Ascending aorta (tissue), 2 donors: ENCODE data around the gene NGRN. TPM values are rescaled to one million over a fixed set of nuclear protein-coding genes. Genes with fewer than 3 reads are reported as not detected.

Source experiments
- DNase-seq, 2 donors: peaks; one replicate each; pipeline ENCODE4 v3.0.0-alpha.2; 2019; ENCODE audit warnings: low spot score in 2 of 2
- H3K27ac ChIP-seq, 2 donors: fragments of 200-600 bp; sonication (generic); one replicate each; pipeline ENCODE4 v1.5.1; 2016 to 2017; ENCODE audit warnings: mild to moderate bottlenecking in 1 of 2
- H3K27me3 ChIP-seq: fragments of 200-600 bp; sonication (generic); one replicate; pipeline ENCODE4 v1.5.1; 2017
- H3K36me3 ChIP-seq, 2 donors: fragments of 200-600 bp; sonication (generic); one replicate each; pipeline ENCODE4 v1.5.1; 2016
- H3K4me1 ChIP-seq, 2 donors: fragments of 200-600 bp; sonication (generic); one replicate each; pipeline ENCODE4 v1.5.1; 2016 to 2017; ENCODE audit warnings: mild to moderate bottlenecking in 1 of 2
- H3K4me3 ChIP-seq, 2 donors: fragments of 200-600 bp; sonication (generic); one replicate each; pipeline ENCODE4 v1.5.1; 2016 to 2017; ENCODE audit warnings: mild to moderate bottlenecking in 1 of 2
- H3K9me3 ChIP-seq, 2 donors: fragments of 200-600 bp; sonication (generic); one replicate each; pipeline ENCODE4 v1.5.1; 2016
- intact Hi-C: fragments of 100-400 bp; cut with DNase I; formaldehyde crosslinking; loops from one replicate; pipeline ENCODE4 v1.15.1; 2023
- total RNA-seq: library from RNA; depleted of rRNA; stranded (reverse); fragments of >200 nt; gene quantifications from one replicate; pipeline ENCODE4 v1.1.0, GENCODE V29; 2016
- TF ChIP-seq, protein P1 (sequence below), 3 experiments: fragments of 200-600 bp in 2 of 3; fragments of 450-650 bp in 1 of 3; sonication (generic) in 2 of 3; IDR thresholded peaks; one replicate each; pipeline ENCODE4 v1.5.1; 2016 to 2019; ENCODE audit warnings: antibody characterized with exemption in 3 of 3, mild to moderate bottlenecking in 1 of 3, moderate library complexity in 1 of 3

The NGRN gene
- 58.0 TPM for total RNA-seq

DNA sequence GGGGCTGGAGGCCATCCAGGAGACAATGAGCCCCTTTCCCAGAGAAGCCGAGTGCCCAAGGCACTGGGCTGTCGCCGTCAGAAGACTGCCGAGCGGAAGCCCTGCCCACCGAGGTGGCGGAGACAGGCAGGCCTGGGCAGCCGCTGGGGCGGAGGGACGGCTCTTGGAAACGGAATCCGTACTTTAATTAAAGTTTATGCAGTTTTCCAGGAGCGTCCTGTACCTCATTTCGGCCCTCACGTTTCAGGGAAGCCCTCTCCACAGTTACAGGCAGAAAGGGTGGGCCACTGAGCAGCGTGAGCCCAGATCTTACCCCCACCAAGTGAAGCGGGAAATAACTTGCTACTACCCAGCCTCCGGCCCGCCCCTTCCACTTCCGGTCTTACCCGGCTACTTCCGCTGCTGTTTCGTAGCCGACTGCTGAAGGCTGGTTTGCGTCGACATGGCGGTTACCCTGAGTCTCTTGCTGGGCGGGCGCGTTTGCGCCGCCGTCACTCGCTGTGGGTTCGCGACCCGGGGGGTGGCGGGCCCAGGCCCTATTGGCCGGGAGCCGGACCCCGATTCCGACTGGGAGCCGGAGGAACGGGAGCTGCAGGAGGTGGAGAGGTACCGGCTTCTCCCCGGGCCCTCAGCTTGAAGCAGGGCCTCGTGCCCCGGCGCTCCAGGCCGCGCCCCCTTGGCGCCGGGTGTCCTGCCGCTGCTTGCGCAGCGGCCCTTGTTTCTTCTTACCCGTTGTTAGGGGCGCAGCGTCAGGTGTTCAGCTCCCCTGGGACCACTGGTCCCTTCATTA is at the start of gene NGRN:
NGRN (plus strand) TSS at position 402 of the 790 bp plus-strand sequence; CDS start at position 443, 41 bp downstream.
- no peaks in the 10 kb centered on the region for H3K9me3 ChIP-seq
- H3K4me3 ChIP-seq = peak within 1 kb of the TSS; percentile 62 to 71
- H3K36me3 ChIP-seq = peaks cover 1 to 8% of the 10 kb centered on the region in 2 donors
- DNase-seq = peak; percentile 68 to 95
- no peaks in the 10 kb centered on the region for H3K27me3 ChIP-seq
- TF ChIP-seq, protein P1, sequence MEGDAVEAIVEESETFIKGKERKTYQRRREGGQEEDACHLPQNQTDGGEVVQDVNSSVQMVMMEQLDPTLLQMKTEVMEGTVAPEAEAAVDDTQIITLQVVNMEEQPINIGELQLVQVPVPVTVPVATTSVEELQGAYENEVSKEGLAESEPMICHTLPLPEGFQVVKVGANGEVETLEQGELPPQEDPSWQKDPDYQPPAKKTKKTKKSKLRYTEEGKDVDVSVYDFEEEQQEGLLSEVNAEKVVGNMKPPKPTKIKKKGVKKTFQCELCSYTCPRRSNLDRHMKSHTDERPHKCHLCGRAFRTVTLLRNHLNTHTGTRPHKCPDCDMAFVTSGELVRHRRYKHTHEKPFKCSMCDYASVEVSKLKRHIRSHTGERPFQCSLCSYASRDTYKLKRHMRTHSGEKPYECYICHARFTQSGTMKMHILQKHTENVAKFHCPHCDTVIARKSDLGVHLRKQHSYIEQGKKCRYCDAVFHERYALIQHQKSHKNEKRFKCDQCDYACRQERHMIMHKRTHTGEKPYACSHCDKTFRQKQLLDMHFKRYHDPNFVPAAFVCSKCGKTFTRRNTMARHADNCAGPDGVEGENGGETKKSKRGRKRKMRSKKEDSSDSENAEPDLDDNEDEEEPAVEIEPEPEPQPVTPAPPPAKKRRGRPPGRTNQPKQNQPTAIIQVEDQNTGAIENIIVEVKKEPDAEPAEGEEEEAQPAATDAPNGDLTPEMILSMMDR (IDR thresholded peaks at IDR 0.05) = no peak
- peak within 1 kb of the TSS; percentile 89 to 98 for H3K27ac ChIP-seq
- intact Hi-C loops = loop anchor here (1.0 to 2.0 kb wide), 2 partner anchors 17 to 31 kb away; partner anchors contain the start of genes GDPGP1 and TTLL13
- peaks cover 4 to 24% of the 10 kb centered on the region in 2 donors for H3K4me1 ChIP-seq

- TF ChIP-seq, protein P1 (IDR thresholded peaks at IDR 0.05) = no peak
- no peak overlapping the region for H3K4me3 ChIP-seq
- no peak for DNase-seq
- intact Hi-C loops = no loop called here
- H3K9me3 ChIP-seq = no peaks in the 10 kb centered on the region
- no peaks in the 10 kb centered on the region for H3K27me3 ChIP-seq
- H3K36me3 ChIP-seq = no peaks in the 10 kb centered on the region
- no peak overlapping the region for H3K27ac ChIP-seq
- peaks cover 4 to 5% of the 10 kb centered on the region in 2 donors for H3K4me1 ChIP-seq
Observed at GRCh38 chr15:90217671-90218394, 47.6 kb upstream of the NGRN start.

GRCh38 chr15:90219421-90220141 is 45.9 kb upstream of the NGRN start:
- H3K27me3 ChIP-seq = no peaks in the 10 kb centered on the region
- no peak for DNase-seq
- TF ChIP-seq, protein P1 (IDR thresholded peaks at IDR 0.05) = peak; percentile 48 to 58 (median 57)
- H3K4me1 ChIP-seq = peaks cover 4 to 5% of the 10 kb centered on the region in 2 donors
- peaks cover 13% of the 10 kb centered on the region in 2 donors for H3K36me3 ChIP-seq
- no peak overlapping the region for H3K27ac ChIP-seq
- H3K9me3 ChIP-seq = no peaks in the 10 kb centered on the region
- intact Hi-C loops = loop anchor here (10.0 kb wide), 1 partner anchor 455 kb away; no protein-coding TSS in a partner anchor
- H3K4me3 ChIP-seq = no peak overlapping the region

GRCh38 chr15:90221246-90221900 is 44.1 kb upstream of the NGRN start:
- intact Hi-C loops = loop anchor here (10.0 kb wide), 1 partner anchor 457 kb away; no protein-coding TSS in a partner anchor
- H3K27ac ChIP-seq = peak overlapping the region in 1 of 2 donors; percentile 35
- no peak overlapping the region for H3K4me3 ChIP-seq
- peaks cover 24 to 29% of the 10 kb centered on the region in 2 donors for H3K36me3 ChIP-seq
- no peaks in the 10 kb centered on the region for H3K27me3 ChIP-seq
- peak; percentile 42 to 88 for DNase-seq
- H3K4me1 ChIP-seq = peaks cover 4 to 5% of the 10 kb centered on the region in 2 donors
- no peaks in the 10 kb centered on the region for H3K9me3 ChIP-seq
- TF ChIP-seq, protein P1 (IDR thresholded peaks at IDR 0.05) = peak; percentile 74 to 92 (median 80)

- DNase-seq = no peak
- Histone ChIP-seq H3K9me3 (no peaks in the 10 kb centered on the region), H3K36me3 (peaks cover 28 to 32% of the 10 kb centered on the region in 2 donors), H3K27me3 (no peaks in the 10 kb centered on the region), H3K4me1 (peaks cover 4 to 5% of the 10 kb centered on the region in 2 donors), H3K4me3 (no peak overlapping the region), H3K27ac (no peak overlapping the region)
- TF ChIP-seq, protein P1 (IDR thresholded peaks at IDR 0.05) = no peak
- intact Hi-C loops = loop anchor here (10.0 kb wide), 1 partner anchor 458 kb away; no protein-coding TSS in a partner anchor
Observed at GRCh38 chr15:90222547-90222946, 42.9 kb upstream of the NGRN start.
